ENCODE results near the gene LRPPRC. TPM values are rescaled to one million over a fixed set of nuclear protein-coding genes. Genes with fewer than 3 reads are reported as not detected.

LRPPRC gene
- total and polyA plus RNA-seq, 2 donors (not counting 3 experiments of a cell fraction or from before 2014, with no cell fraction given) = 22.6 to 94.0 TPM

GRCh38 chr2:43882312-43882711 is 113.5 kb downstream of the LRPPRC start:
- Histone ChIP-seq H3K9ac (replicated peaks; ENCODE audit: extremely low read depth, insufficient read depth, low read length) (no peak overlapping the region), H2AFZ (ENCODE audit: low read depth, low read length) (no peak overlapping the region), H3K79me2 (ENCODE audit: control insufficient read depth, insufficient read depth, low read length) (no peaks in the 10 kb centered on the region), H3K4me2 (ENCODE audit: insufficient read depth, low read length) (no peak overlapping the region), H4K20me1 (replicated peaks; ENCODE audit: control insufficient read depth, extremely low read depth, insufficient read depth, low read length) (no peaks in the 10 kb centered on the region), H3K4me1 (ENCODE audit: control insufficient read depth, extremely low read depth, insufficient read depth, low read length) (no peaks in the 10 kb centered on the region), H3K36me3 (ENCODE audit: control insufficient read depth in 2 of 2, extremely low read depth in 1 of 2, insufficient read depth in 2 of 2, low read length in 2 of 2) (peaks cover 2 to 3% of the 10 kb centered on the region in 2 experiments), H3K9me1 (replicated peaks; ENCODE audit: control insufficient read depth, extremely low read depth, insufficient read depth, low read length) (no peaks in the 10 kb centered on the region), H3K9me3 (replicated peaks; ENCODE audit: control insufficient read depth, insufficient read depth, low read length) (no peaks in the 10 kb centered on the region), H3K27me3 (ENCODE audit: control insufficient read depth in 2 of 2, insufficient read depth in 2 of 2, low read length in 2 of 2) (peaks cover 0 to 2% of the 10 kb centered on the region in 2 experiments), H3K4me3 (replicated peaks in 1 of 3; ENCODE audit: insufficient read depth in 1 of 3, low read depth in 1 of 3, low read length in 3 of 3) (no peak overlapping the region), H3K27ac (ENCODE audit: insufficient read depth, low read depth, low read length) (no peak overlapping the region)
- dilution Hi-C loops (cut with MboI; ENCODE audit: extremely low pct_ligation_motif_present, low sequenced_read_pairs) = no loop called here
- DNase-seq (ENCODE audit: low read depth, low spot score) = no peak
- CTCF ChIA-PET = interaction anchor here (1.4 kb wide), 1 partner anchor 277 kb away, joined by 3 read pairs; no protein-coding TSS in a partner anchor
- BruUV-seq (replicated peaks) = no TSS peak
- POLR2A ChIA-PET = interaction anchor here (0.9 kb wide), 1 partner anchor 246 kb away, joined by 3 read pairs; no protein-coding TSS in a partner anchor
- intact Hi-C loops (cut with micrococcal nuclease) = no loop called here
- FAIRE-seq = no peak
- TF ChIP-seq EZH2 (IDR thresholded peaks at IDR 0.05; ENCODE audit: borderline replicate concordance, low read depth, low read length, severe bottlenecking) = no peak
- no peak for TF ChIP-seq FOS (IDR thresholded peaks at IDR 0.05; ENCODE audit: borderline replicate concordance, insufficient read depth, low read length)
- TF ChIP-seq POLR2A (IDR thresholded peaks at IDR 0.05; ENCODE audit: low read depth, low read length) = no peak
- no peak for TF ChIP-seq MAX (IDR thresholded peaks at IDR 0.05; ENCODE audit: insufficient read depth, insufficient read length)
- no peak for TF ChIP-seq MYC (IDR thresholded peaks at IDR 0.05; ENCODE audit: low read depth, low read length)
- TF ChIP-seq CTCF (IDR thresholded peaks at IDR 0.05; ENCODE audit: extremely low read depth in 1 of 2, insufficient read depth in 1 of 2, low read depth in 1 of 2, low read length in 2 of 2) = no peak
- TF ChIP-seq JUN (IDR thresholded peaks at IDR 0.05; ENCODE audit: borderline replicate concordance, insufficient read depth, insufficient read length, low read depth) = no peak
- no peak for TF ChIP-seq POLR2AphosphoS5 (IDR thresholded peaks at IDR 0.05; ENCODE audit: insufficient read depth, low read depth, low read length)
- no peak for TF ChIP-seq GATA2 (IDR thresholded peaks at IDR 0.05; ENCODE audit: insufficient read depth, insufficient read length, low read depth, low read length)
